HL-60 (cell line): Measurements from ENCODE around the gene CARS2.

Experiments
- DNase-seq, 2 experiments: peaks; one replicate each; pipeline ENCODE4 v3.0.0-alpha.2; 2010 to 2020; ENCODE audit warnings: low read depth in 1 of 2, low spot score in 1 of 2
- H3K27ac ChIP-seq: fragments of 250-450 bp; sonication (Bioruptor Pico); replicated peaks from 2 replicates; pipeline ENCODE4 v1.5.1; 2020; ENCODE audit warnings: mild to moderate bottlenecking, moderate library complexity
- H3K27me3 ChIP-seq: fragments of 250-450 bp; sonication (Bioruptor Pico); 2 replicates; pipeline ENCODE4 v1.5.1; 2021; ENCODE audit warnings: mild to moderate bottlenecking, moderate library complexity; ENCODE audit not compliant: insufficient read depth, poor library complexity, severe bottlenecking
- H3K4me3 ChIP-seq: replicated peaks from 2 replicates; pipeline ENCODE4 v1.5.1; 2011; ENCODE audit warnings: mild to moderate bottlenecking, control low read depth, low read length; ENCODE audit not compliant: insufficient read depth
- GABPA ChIP-seq: IDR thresholded peaks from 2 replicates; pipeline ENCODE4 v1.6.1; 2012; ENCODE audit warnings: low read depth
- POLR2AphosphoS5 ChIP-seq: IDR thresholded peaks from 2 replicates; pipeline ENCODE4 v1.6.1; 2012; ENCODE audit warnings: low read depth
- SPI1 ChIP-seq: IDR thresholded peaks from 2 replicates; pipeline ENCODE4 v1.6.1; 2012; ENCODE audit warnings: low read depth, mild to moderate bottlenecking, borderline replicate concordance
- TF ChIP-seq, protein P1 (sequence below): IDR thresholded peaks from 2 replicates; pipeline ENCODE4 v1.6.1; 2012; ENCODE audit warnings: low read depth; ENCODE audit not compliant: insufficient replicate concordance
- TF ChIP-seq, protein P2 (sequence below): IDR thresholded peaks from one replicate; pipeline ENCODE4 v1.5.1; 2011; ENCODE audit warnings: low read length, control low read depth, inconsistent platforms; ENCODE audit not compliant: insufficient read depth

The CARS2 gene

DNA sequence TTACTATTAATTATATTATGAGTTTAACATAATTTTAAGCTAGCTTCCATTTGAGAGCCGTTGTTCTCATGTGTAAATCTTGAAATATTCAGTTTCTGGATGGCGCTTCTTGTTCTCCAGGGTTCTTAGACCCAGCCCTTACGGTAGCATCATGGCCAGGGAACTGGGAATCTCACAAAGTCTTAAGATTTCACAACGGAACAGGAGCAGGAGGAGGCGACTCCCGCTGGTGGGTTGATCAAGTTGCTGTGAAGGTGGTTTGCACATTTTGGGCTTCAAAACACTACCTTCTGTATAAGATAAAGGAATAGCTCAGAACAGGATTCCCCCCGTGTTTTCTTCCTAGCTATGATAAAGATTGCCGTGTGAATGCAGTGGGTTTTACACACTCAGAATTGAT, 87.7 kb downstream of the CARS2 start:
- no peak overlapping the region for H3K27ac ChIP-seq
- no peaks in the 10 kb centered on the region for H3K27me3 ChIP-seq
- DNase-seq = no peak
- TF ChIP-seq, protein P1, sequence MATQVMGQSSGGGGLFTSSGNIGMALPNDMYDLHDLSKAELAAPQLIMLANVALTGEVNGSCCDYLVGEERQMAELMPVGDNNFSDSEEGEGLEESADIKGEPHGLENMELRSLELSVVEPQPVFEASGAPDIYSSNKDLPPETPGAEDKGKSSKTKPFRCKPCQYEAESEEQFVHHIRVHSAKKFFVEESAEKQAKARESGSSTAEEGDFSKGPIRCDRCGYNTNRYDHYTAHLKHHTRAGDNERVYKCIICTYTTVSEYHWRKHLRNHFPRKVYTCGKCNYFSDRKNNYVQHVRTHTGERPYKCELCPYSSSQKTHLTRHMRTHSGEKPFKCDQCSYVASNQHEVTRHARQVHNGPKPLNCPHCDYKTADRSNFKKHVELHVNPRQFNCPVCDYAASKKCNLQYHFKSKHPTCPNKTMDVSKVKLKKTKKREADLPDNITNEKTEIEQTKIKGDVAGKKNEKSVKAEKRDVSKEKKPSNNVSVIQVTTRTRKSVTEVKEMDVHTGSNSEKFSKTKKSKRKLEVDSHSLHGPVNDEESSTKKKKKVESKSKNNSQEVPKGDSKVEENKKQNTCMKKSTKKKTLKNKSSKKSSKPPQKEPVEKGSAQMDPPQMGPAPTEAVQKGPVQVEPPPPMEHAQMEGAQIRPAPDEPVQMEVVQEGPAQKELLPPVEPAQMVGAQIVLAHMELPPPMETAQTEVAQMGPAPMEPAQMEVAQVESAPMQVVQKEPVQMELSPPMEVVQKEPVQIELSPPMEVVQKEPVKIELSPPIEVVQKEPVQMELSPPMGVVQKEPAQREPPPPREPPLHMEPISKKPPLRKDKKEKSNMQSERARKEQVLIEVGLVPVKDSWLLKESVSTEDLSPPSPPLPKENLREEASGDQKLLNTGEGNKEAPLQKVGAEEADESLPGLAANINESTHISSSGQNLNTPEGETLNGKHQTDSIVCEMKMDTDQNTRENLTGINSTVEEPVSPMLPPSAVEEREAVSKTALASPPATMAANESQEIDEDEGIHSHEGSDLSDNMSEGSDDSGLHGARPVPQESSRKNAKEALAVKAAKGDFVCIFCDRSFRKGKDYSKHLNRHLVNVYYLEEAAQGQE = no peak
- no peak for TF ChIP-seq SPI1
- TF ChIP-seq POLR2AphosphoS5 = no peak
- no peak for TF ChIP-seq GABPA
- TF ChIP-seq, protein P2, sequence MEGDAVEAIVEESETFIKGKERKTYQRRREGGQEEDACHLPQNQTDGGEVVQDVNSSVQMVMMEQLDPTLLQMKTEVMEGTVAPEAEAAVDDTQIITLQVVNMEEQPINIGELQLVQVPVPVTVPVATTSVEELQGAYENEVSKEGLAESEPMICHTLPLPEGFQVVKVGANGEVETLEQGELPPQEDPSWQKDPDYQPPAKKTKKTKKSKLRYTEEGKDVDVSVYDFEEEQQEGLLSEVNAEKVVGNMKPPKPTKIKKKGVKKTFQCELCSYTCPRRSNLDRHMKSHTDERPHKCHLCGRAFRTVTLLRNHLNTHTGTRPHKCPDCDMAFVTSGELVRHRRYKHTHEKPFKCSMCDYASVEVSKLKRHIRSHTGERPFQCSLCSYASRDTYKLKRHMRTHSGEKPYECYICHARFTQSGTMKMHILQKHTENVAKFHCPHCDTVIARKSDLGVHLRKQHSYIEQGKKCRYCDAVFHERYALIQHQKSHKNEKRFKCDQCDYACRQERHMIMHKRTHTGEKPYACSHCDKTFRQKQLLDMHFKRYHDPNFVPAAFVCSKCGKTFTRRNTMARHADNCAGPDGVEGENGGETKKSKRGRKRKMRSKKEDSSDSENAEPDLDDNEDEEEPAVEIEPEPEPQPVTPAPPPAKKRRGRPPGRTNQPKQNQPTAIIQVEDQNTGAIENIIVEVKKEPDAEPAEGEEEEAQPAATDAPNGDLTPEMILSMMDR = no peak
- H3K4me3 ChIP-seq = no peak overlapping the region

DNA sequence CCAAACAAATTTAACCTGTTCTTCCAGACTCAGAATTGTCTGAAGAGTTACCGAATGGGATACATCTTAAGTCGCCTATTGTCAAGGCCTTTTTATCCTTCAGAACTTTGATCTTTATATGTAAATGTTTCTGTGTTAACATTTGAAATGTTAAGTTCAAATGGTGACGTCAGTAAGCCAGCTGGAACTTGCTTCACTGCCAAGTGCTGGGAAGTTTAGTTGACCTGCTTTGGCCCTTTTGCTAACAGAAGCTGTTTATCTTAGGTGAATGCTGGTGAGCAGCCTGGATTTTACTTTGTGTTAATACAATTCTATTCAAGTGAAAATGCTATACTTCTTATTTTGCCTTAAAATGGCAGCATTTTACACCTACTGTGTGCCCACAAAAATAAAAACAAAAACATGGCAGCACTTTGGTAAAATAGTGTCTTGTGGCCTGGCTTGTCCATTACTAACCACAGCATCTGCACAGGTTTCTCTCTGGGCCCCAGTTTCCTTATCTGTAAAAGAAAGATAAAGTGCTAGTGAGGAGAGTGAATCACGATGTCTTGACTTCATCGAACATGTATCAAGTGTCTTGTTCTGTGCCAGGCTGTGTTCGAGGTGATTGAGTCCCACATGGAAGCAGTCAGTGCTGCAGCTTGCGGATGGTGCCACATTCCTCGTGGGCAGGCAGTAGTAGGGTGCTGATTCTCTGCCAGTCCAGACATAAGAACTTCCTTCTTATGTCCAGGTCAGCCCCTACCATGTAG, 88.4 kb downstream of the CARS2 start:
- no peaks in the 10 kb centered on the region for H3K27me3 ChIP-seq

DNA sequence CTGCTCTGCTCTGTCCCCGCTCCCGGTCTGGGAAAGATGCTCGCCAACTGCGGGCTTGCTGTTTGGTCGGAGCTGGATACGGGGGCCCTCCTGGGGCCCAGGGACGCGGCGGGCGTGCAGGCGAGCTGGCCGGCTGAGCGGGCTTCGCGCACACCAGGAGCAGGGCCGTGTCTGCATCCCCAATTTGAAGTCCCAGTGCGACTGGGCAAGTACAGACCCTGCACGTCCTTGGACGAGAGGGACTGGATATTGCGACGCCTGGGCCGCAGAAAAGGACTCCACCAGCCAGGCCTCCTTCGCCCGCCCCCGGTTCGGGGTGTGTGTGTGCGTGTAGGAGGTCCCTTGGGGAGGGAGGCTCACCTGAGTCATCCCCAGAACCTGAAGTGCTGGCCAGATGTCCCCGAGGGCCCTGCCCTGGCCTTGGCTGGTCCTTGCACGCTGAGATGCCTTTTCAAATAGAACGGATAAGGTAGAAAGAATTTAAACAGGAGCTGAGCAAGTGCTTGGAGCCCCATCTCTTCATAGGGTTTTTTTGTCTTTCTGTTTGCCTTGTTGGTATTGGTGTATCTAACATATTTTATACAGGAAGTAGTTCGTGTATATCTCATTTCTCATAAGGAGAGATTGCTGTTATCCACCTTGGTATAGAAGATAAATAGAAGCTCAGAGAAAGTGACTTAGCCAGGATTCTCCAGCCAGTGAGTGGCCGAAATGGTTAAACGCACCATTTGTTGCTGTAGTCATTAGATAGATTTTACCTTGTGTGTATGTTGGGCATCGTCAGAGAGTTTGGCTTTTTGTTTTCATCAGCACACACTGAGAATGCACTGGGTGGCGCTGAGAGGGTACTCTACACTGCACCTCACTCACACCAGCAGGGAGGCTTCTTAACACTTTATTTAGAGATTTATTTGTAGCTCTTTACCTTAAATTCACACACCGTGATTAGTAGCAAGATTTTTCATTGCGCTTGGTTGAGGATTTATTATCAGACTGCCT, 89.5 kb downstream of the CARS2 start:
- Histone ChIP-seq H3K27ac (peak overlapping the region; percentile 58), H3K27me3 (no peaks in the 10 kb centered on the region), H3K4me3 (peak overlapping the region; percentile 89)
- peak in 1 of 2 experiments; percentile 46 for DNase-seq
- TF ChIP-seq, protein P2 = no peak
- TF ChIP-seq SPI1 = no peak
- TF ChIP-seq, protein P1 = no peak
- no peak for TF ChIP-seq GABPA
- TF ChIP-seq POLR2AphosphoS5 = no peak

More for the DNA sequence above, 88.4 kb downstream of the CARS2 start:
- no peak overlapping the region for H3K4me3 ChIP-seq
- TF ChIP-seq, protein P2 = no peak
- TF ChIP-seq GABPA (no peak), SPI1 (no peak), POLR2AphosphoS5 (no peak)
- TF ChIP-seq, protein P1 = no peak
- no peak overlapping the region for H3K27ac ChIP-seq
- no peak for DNase-seq
